ENCODE data around the gene KCNJ12.
"Not testable (repeated sequence)": the region's sequence is repeated elsewhere in the genome, so short reads cannot be mapped to it uniquely, and the experiment has no call there.

KCNJ12 gene

GRCh38 chr17:21454441-21454840 is 78.3 kb downstream of the KCNJ12 start:
- H3K27ac ChIP-seq = no peak overlapping the region
- no peak for DNase-seq (ENCODE audit: low spot score)
- ChIA-PET CTCF (no interaction called here), POLR2A (ENCODE audit: low non-redundant PET) (no interaction called here)
- no peak for TF ChIP-seq CTCF (conservative IDR thresholded peaks at IDR 0.05; ENCODE audit: low read depth)

- no peak overlapping the region for H3K27ac ChIP-seq
- no peak for DNase-seq (ENCODE audit: low spot score)
- CTCF ChIA-PET = interaction anchor here (0.6 to 3.2 kb wide), 2 partner anchors 57 to 356 kb away, joined by 4 to 58 read pairs; no protein-coding TSS in a partner anchor
- no peak for TF ChIP-seq CTCF (conservative IDR thresholded peaks at IDR 0.05; ENCODE audit: low read depth)
- POLR2A ChIA-PET (ENCODE audit: low non-redundant PET) = no interaction called here
These were observed 79.6 kb downstream of the KCNJ12 start for GRCh38 chr17:21455761-21456160.

- DNase-seq (ENCODE audit: low spot score); POLR2A ChIA-PET (ENCODE audit: low non-redundant PET); H3K27ac ChIP-seq: not testable (repeated sequence)
- CTCF ChIA-PET = interaction anchor here (0.5 to 3.2 kb wide), 3 partner anchors 56 to 364 kb away, joined by 3 to 58 read pairs (median 4); no protein-coding TSS in a partner anchor
These were observed 80.3 kb downstream of the KCNJ12 start for GRCh38 chr17:21456449-21456848.

GRCh38 chr17:21457051-21458026 is 81.2 kb downstream of the KCNJ12 start:
- ChIA-PET CTCF (interaction anchor here (0.5 to 3.2 kb wide), 3 partner anchors 55 to 363 kb away, joined by 3 to 58 read pairs (median 3); no protein-coding TSS in a partner anchor), POLR2A (ENCODE audit: low non-redundant PET) (no interaction called here)
- peak; percentile 92 for TF ChIP-seq CTCF (conservative IDR thresholded peaks at IDR 0.05; ENCODE audit: low read depth)
- DNase-seq (ENCODE audit: low spot score) = peak; percentile 90
- H3K27ac ChIP-seq = peak overlapping the region; percentile 56

- no peak for DNase-seq (ENCODE audit: low spot score)
- H3K27ac ChIP-seq = no peak overlapping the region
- ChIA-PET CTCF (interaction anchor here (3.2 kb wide), 1 partner anchor 54 kb away, joined by 58 read pairs; no protein-coding TSS in a partner anchor), POLR2A (ENCODE audit: low non-redundant PET) (no interaction called here)
- TF ChIP-seq CTCF (conservative IDR thresholded peaks at IDR 0.05; ENCODE audit: low read depth) = no peak
These were observed 81.9 kb downstream of the KCNJ12 start for GRCh38 chr17:21458054-21458453.

GRCh38 chr17:21459536-21459935 is 83.4 kb downstream of the KCNJ12 start:
- no peak for DNase-seq (ENCODE audit: low spot score)
- POLR2A ChIA-PET (ENCODE audit: low non-redundant PET) = no interaction called here
- H3K27ac ChIP-seq = no peak overlapping the region
- TF ChIP-seq CTCF (conservative IDR thresholded peaks at IDR 0.05; ENCODE audit: low read depth) = no peak
- CTCF ChIA-PET = no interaction called here

- ChIA-PET CTCF (no interaction called here), POLR2A (ENCODE audit: low non-redundant PET) (no interaction called here)
- no peak for DNase-seq (ENCODE audit: low spot score)
- H3K27ac ChIP-seq = no peak overlapping the region
- no peak for TF ChIP-seq CTCF (conservative IDR thresholded peaks at IDR 0.05; ENCODE audit: low read depth)
These were observed 84.2 kb downstream of the KCNJ12 start for GRCh38 chr17:21460358-21460757.

Data from RWPE1 (cell line).